ENCODE data around the gene PGAM2. TPM values are rescaled to one million over a fixed set of nuclear protein-coding genes. Genes with fewer than 3 reads are reported as not detected.

PGAM2 gene
- not detected in 5 replicates for total RNA-seq (2022; extraction: Qiagen RNA extraction; ENCODE audit: low read depth)

GRCh38 chr7:44065431-44066110 lies at the start of gene PGAM2:
Gene PGAM2, minus strand, starts transcription at chr7:44065567. Its CDS starts 38 bp downstream, at chr7:44065529.

DNA sequence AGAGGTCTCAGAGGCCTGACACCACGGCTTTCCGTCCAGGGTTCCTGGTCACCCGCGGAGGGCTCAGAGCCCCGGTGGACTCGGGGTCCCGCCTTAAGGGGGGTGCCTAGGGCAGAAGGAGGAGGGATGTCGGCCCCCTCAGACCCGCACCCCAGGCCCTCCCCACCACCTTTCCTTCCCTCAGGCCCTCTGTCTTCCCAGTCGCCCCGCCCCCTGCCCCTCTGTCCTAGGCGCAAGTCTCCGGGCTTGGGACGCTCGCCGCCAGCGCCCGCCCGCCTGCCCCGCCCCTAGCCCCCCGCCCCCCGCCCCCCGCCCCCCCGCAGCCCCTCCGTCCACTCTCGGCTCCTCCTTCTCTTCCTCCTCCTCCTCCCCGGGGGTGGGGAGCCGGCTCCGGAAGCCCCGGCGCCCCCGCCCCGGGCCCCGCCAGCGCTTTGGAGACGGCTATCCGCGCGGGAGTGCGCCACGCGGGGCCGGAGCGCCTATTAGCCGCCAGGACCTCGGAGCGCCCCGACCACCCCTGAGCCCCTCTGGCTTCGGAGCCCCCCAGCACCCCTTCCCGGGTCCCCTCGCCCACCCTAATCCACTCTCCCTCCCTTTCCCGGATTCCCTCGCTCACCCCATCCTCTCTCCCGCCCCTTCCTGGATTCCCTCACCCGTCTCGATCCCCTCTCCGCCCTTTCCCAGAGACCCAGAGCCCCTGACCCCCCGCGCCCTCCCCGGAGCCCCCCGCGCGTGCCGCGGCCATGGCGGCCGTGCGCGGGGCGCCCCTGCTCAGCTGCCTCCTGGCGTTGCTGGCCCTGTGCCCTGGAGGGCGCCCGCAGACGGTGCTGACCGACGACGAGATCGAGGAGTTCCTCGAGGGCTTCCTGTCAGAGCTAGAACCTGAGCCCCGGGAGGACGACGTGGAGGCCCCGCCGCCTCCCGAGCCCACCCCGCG lies 38.8 kb upstream of the PGAM2 start, which contains the start of gene AEBP1:
TSS of gene AEBP1 (plus strand) at position 423 of the 937 bp plus-strand sequence. CDS start at position 744, 321 bp downstream.

DNA sequence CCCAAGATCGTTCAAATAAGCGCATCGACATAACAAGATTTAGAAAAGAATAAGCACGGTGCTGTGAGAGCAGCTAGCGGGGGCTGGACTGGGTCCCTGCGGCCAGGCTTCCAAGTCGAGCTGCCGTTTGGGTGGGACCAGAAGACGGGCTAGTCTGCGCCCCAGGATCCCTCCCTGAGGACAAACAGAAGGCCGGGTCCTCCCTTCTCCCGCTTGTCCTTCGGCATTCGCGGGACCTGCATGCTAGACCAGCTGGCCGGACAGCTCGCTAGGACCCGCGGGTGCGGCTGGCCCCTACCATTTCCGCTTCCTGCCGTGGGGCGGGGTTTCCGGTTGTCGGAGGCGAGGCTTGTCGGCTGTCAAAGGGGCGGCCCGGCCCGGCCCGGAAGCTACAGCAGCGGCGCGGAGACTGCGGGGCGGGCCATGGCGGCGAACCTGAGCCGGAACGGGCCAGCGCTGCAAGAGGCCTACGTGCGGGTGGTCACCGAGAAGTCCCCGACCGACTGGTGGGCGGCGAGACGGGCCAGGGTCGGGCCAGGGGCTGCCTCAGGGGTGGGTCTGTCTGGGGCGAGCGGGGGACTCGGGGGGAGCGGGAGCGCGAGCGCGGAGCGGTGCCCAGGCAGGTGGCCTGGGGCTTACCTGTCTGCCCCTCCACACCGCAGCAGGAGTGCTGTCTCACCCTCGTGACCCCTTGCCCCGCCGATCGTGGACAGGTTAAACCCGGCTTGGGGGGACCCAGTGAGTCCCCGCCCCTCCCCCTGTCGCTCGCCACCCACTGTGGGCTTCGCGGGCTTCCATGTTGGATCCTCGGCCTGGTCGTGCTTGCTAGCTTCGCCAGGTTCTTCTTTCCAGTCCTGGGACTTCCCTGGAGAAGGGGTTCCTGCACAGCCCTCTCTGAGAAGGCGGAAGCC lies 20.8 kb downstream of the PGAM2 start, which contains the start of gene DBNL:
TSS of gene DBNL (plus strand) at position 388 of the 911 bp plus-strand sequence. CDS start at position 424, 36 bp downstream.

Other genes with a start within 250 kb of the PGAM2 start
- gene MRPS24, start 196.1 kb downstream of the PGAM2 start, total RNA-seq (2022; extraction: Qiagen RNA extraction; ENCODE audit: low read depth) = 239 to 271 TPM (median 252 TPM) in 5 replicates
- gene URGCP, start 159.0 kb downstream of the PGAM2 start, total RNA-seq (2022; extraction: Qiagen RNA extraction; ENCODE audit: low read depth) = 25.8 to 28.7 TPM (median 27.5 TPM) in 5 replicates
- gene UBE2D4, start 139.1 kb downstream of the PGAM2 start, total RNA-seq (2022; extraction: Qiagen RNA extraction; ENCODE audit: low read depth) = 6.7 to 11.7 TPM (median 10.7 TPM) in 5 replicates
- gene SPDYE1, start 67.7 kb downstream of the PGAM2 start, total RNA-seq (2022; extraction: Qiagen RNA extraction; ENCODE audit: low read depth) = not detected in 5 replicates
- gene DBNL, start 20.9 kb downstream of the PGAM2 start, total RNA-seq (2022; extraction: Qiagen RNA extraction; ENCODE audit: low read depth) = 62.4 to 69.5 TPM (median 65.4 TPM) in 5 replicates
- gene POLM, start 17.0 kb upstream of the PGAM2 start, total RNA-seq (2022; extraction: Qiagen RNA extraction; ENCODE audit: low read depth) = 5.1 to 8.1 TPM (median 7.3 TPM) in 5 replicates
- 0.14 to 0.21 TPM in 2 of 5 replicates, not detected in the others for gene AEBP1, start 38.8 kb upstream of the PGAM2 start, total RNA-seq (2022; extraction: Qiagen RNA extraction; ENCODE audit: low read depth)
- 145 to 166 TPM (median 162 TPM) in 5 replicates for gene POLD2, start 58.0 kb upstream of the PGAM2 start, total RNA-seq (2022; extraction: Qiagen RNA extraction; ENCODE audit: low read depth)
- not detected in 5 replicates for gene MYL7, start 75.8 kb upstream of the PGAM2 start, total RNA-seq (2022; extraction: Qiagen RNA extraction; ENCODE audit: low read depth)
- gene GCK, start 123.9 kb upstream of the PGAM2 start, total RNA-seq (2022; extraction: Qiagen RNA extraction; ENCODE audit: low read depth) = not detected in 5 replicates
- 114 to 129 TPM (median 120 TPM) in 5 replicates for gene YKT6, start 135.4 kb upstream of the PGAM2 start, total RNA-seq (2022; extraction: Qiagen RNA extraction; ENCODE audit: low read depth)